GM18499 (cell line): Measurements from ENCODE around the gene DMRTB1.

Source experiments
- ATAC-seq: cut with Tn5 transposase; IDR thresholded peaks from one replicate; pipeline ENCODE4 v1.9.1; 2021; ENCODE audit warnings: moderate number of reproducible peaks; ENCODE audit not compliant: insufficient read depth, unreplicated experiment

Gene DMRTB1

DNA sequence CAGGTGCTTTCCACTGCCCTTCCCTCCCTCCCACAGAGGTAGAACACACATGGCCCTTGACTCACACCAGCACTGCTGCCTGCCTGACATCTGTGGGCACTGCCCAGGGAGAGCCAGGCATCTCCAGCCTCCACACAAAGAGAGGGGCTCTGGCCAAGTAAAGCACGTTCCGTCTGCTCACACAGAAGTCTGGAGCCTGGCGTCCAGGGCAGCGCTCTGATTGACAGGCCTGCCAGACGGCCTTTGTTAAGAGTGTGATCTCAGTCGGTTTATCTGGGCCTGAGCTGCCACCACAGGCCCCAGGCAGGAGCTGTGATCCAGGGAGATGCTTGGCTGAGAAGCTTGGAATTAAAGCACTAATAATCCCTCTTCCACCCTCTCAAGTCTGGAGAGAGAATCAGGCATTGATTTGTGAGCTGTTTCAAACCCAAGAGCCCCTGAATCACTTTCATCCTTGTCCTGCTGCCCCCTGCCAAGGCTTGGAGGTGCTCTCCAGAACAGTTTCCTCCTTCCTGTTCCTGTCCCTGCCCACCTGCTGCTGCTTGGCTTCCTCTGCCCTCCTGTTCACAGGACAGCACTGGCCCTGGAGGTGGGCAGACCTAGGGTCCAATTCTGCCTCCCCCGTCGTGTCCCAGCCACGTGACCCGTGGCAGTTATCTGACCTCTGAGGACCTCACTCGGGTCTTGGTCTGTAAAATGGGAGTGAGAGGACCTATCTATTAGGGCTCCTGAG, 3.7 kb downstream of the DMRTB1 start:
- no peak for ATAC-seq

DNA sequence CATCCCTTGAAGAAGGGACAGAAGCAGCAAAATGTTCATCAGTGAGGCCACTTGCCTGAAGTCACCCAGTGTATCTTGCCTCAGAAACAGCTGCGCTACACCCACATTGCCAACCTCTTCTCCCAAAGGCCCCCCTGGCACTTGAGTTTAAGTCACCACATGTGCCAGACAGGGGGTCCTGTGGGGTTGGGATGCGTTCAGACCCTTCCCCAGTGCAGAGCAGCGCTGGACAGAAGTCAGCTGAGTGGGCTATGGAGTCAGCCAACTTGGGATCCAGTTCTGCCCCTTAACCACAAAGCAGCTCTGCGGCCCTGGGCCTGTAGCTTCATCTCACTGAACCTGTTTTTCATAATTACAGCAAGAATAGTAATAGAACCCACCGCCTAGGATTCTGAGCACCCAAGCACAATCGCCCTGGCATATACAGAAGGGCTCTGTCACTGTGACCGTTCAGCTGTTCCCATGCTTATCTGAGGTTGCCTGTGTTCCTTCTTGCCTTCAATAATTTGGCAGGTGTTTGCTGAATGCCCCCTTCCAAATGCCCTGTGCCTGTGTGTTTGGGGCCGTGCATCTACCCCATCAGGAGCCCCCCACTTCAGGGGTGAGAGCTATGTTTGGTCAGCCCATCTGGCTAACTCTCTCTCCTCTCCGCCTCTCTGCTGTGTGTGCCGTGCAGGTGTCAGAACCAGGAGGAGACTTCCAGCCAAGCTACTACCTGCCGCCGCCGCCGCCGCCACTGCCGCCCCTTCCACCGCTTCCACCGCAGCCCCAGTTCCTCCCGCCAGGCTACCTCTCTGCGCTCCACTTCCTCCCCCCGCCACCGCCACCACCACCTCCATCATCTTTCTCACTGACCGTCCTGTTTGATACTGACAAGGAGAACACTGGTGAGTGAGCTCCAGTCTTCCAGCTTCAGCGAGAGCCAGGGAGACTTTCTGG, 5.0 kb downstream of the DMRTB1 start:
- no peak for ATAC-seq

DNA sequence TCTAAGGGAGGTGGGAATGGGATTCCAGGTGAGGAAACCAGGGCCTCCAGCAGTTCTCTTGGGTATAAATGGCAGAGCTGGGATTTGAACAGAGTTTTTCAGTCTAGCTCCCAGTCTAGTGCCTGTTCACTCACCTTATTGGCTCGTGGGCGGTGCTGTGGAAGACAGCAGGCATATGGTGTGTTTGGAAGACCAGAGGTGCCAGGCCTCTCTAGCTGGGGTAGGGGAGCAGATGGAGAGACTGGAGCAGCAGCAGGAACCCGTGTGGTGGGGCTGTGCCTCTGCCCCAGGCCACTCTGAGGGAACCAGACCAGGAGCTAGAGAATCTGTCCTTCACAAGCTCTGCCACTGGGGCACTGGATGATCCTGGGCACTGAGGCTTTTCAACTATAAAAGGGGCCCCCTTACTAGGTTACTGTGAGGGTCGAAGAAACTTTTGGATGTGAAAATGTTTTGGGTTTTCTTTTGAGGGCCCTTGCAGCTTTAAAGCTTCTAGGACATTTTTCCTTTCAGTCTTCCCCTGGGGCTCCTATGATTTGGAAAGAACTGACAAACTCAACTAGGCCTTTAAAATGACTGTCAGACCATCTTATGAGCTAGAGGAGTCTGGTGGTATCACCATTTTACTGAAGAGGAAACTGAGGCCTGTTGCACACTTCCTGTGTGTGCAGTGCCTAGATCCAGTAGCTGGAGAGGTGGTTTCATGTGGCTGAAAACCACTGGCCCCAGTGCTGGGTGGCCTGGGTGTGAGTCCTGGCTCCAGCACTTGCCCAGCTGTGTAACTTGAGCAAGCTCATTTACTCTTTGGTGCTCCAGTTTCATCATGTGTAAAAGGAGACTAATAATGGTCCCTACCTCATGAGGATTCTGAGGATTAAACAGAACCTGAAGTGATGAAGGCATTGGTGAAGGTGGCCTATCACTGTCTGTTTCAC, 6.1 kb downstream of the DMRTB1 start:
- no peak for ATAC-seq

DNA sequence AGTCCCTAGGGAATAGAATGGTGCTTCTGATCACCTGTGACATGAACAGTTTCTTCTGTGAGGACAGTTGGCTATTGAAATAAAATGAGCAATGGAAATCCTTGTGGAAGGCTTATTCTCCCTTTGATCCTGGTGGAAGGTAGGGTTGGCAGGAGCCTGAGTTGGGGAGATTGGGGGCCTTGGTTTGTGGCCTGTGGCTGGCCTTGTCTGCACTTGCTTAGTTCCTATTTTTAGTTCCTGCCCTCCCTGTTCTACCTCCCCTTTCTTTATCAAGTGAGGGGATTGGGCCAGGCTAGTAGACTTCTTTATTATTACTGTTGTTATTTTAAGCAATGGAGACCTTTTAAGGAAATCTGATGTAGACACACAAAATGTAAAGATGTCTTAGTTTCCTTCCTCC, 8.2 kb downstream of the DMRTB1 start:
- ATAC-seq: no peak

DNA sequence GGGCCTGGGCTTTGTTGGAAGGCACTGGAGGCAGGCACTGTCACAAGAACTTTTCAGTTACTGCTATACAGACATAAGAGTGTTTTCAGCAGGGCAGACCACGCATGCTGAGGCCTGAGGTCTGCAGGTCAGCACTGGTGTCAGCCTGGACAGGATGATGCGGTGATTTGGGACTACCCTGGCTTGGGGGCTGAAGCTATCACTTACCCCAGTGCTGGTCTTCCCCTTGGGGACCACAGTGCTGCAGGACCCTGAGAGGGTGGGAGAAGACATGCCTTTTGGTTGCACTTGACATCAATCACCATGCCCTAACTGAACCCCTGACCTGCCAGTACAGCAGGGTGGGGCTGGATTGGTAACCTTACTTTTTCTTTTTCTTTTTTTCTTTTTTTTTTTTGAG, 9.2 kb downstream of the DMRTB1 start:
- ATAC-seq: no peak

DNA sequence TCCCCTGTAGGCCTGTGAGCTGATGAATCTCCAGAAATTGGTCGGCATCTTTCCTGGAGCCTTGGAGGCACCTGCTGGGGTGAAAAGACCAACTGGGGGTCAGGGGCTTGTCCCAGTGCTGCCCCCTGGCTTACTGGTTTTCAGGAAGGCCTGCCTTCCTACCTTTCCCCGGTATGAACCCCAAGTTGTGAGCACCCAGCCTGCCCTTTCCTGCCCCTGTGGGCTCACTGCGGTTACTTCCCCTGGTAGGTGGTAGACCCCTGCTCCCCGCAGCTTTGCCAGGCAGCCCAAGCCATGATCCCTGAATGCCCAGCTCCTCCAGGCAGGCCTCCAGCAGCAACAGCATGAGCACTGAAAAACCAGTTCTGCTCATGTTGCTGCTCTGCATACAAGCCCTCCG, 10.2 kb downstream of the DMRTB1 start:
- no peak for ATAC-seq

DNA sequence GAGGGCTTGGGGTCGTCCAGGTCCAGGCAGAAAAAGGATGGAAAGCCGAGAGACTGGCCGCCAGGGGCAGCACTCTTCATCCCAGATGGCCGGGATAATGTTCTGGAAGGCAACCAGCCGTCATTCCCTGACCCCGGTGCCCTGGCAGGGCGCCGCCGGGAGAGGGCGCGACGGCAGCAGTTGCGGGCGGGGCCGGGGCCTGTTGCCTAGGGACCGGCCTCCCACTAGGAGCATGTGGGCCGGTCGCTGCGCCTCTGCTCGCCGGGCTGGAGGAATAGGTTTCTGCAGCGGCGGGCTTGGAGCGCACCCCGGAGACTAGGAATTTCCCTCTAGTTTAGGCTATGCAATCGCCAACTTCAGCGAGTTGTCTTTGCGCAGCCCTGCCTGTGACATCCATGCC, 11.0 kb downstream of the DMRTB1 start:
- no peak for ATAC-seq

DNA sequence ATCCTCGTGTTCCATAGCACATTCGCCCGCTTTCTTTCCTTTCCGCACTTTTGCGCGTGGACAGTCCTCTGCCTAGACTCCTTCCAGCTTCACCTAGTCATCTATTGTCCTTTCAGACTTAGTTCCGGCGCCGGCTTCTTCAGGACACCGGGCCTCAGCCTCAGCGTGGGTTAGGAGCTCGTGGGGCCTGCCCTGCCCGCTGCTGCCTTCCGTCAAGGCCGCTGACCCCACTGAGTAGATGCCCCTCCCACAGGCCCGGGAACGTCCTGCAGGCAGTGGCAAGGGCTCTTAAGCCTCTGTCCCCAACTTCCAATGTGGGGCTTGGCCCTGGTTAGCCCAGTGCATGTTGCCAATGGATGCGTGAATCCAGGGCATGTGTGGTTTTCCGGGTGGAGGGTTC, 11.4 kb downstream of the DMRTB1 start:
- no peak for ATAC-seq

DNA sequence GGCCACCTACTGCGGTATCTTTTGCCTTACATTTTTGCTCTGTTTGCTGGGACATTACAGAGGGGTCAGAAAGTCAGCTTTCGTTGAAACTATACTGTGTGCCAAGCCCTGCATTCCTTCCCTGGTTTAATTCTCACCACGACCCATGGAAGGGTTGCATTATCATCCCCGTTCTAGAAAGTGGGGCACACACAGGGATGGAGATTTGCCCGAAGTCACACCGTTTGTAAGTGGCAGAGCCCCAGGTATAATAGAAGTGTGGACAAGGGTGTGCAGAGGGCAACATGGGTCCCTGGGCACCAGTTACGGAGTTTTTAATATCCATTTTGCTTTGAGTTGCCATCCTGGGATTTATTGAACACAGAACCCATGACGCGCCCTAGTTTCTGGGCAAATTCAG, 11.8 kb downstream of the DMRTB1 start:
- no peak for ATAC-seq

DNA sequence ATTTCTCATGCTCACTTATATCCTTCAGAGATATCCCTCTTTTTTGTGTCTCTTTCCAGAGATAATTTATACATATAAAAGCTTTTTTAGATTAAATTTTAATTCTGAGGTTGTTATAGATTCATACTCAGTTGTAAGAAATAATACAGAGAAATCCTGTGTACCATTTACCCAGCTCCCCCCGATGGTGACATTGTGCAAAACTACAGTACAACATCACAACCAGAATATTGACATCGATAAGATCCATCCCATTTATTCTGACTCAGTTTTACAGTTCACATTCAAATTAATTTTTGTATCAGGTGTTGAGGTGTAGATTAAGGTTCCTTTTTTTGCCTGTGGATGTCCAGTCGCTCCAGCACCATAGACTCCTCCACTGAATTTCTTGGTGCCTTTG, 14.3 kb downstream of the DMRTB1 start:
- no peak for ATAC-seq

DNA sequence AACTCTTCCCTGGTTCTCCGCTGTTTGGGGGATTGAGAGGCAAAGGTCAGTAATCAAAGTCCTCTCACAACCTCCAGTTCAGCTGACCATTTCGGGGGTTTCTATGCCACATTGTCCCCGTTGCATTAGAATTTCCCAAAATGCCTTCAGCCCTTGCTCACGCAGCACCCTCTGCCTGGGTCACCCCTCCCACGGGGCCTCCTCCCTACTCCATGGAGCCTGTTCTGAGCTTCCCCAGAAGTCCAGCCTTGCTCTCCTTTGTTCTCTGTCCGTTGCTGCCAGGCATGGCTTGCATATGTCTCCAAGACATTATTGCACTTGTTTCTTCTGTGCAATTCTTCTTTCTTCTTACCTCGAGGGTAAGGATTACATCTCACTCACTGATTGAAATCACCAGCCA, 16.5 kb downstream of the DMRTB1 start:
- no peak for ATAC-seq

DNA sequence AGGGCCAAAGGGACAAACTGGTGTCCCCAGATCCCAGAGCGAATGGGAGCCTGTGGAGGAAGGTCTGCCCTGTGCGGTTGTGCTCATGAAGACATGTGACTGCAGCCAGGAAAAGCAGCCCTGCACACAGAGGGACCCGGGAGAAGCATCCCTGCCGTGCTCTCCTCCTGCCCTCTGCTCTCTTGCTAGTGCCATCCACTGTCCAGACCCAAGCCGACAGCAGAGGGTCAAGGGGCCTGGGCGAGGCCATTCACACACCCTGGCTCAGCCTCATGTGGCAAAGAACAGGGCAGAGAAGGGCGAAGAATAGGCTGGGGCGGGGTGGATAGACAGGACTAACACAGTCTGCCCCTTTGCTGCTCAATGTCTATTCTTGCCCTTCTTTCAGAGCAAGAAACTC, 17.4 kb downstream of the DMRTB1 start:
- ATAC-seq: no peak

DNA sequence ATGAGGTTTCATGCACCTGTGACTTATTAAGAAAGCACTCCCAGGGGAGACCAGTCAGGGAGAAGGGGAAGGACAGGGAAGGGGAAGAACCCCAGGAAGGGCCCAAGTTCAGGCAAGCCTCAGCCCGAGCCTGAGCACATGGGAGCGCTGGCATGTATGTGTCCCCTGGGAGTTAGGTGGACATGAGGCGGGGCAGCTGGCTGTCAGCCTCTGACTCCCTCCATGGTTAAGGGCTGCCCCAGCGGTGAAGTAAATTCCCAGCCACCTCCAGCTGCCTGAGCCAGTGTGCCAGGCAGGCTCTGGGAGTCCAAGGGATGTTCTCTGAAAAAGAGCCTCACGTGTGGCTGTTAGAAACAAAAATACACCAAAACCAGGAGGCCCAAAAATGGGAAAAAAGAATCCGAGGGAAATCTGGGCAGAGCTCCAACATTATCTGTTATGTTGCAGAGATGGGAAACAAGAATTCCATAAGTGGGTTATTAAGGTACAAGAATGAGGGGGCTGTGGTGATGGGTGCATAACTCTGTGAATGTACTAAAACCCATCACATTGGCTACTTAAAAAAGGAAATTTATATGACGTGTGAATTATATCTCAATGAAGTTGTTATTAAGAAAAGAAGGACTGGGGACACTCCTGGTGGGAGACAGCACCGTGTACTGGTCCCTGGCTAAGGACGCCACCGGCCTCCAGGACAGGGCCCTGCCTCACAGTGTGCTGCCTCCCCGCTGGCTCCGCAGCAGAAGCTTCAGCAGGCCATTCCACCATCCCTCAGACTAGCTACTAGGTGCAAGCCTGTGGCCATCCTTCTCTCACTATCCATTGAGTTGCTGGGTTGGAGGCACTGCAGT, 18.7 kb downstream of the DMRTB1 start:
- no peak for ATAC-seq

DNA sequence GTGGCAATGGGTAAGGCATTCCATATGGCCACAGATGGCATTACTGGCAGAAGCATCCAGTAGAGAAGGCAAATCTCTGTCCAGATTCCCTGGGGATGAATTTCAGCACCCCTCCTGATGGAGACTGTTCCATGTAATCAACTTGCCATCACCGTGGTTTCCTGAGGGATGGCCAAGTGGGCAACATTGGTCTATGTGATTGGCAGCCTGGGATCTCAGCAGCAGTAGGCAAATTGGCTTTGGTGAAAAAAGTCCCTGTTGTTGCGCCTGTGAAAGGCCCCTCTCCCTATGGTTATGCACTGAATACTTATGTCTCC, 19.3 kb downstream of the DMRTB1 start:
- ATAC-seq: no peak

DNA sequence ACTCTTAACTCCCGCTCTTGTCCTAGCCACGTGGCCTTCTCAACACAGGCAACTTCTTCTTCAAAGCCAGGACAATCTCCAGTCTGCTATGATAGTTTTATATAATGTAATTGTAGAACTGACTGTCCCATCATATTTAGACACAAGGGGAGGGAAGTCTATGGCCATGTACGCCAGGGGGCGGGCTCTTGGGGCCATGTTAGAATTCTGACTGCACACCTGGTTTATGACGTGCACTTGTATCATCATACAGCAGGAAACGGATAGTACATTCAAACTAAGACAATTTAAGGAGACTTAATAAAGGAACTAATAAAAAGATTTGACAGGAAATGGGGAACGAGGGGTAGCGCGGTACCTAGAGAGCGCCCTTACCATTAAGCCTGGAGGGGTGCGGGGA, 21.5 kb downstream of the DMRTB1 start:
- no peak for ATAC-seq

DNA sequence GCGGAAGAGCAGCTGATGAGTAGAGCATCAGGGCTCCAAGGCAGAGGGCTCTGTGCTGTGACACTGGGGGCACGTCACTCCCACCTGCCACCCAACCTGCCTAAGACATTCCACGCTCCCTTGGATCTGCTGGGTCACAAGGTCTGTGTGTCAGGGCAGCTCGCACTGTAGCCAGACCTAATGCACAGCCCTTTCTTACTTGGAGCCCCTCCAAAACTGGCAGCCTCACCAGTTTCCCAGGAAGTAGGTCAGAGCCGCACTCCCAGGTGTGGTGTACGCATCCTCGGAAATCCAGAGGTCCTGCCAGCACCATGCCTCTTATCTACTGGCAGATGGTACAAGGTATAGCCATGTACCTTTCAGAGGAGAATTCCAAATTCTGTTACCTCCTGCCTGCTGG, 22.3 kb downstream of the DMRTB1 start:
- ATAC-seq: no peak

DNA sequence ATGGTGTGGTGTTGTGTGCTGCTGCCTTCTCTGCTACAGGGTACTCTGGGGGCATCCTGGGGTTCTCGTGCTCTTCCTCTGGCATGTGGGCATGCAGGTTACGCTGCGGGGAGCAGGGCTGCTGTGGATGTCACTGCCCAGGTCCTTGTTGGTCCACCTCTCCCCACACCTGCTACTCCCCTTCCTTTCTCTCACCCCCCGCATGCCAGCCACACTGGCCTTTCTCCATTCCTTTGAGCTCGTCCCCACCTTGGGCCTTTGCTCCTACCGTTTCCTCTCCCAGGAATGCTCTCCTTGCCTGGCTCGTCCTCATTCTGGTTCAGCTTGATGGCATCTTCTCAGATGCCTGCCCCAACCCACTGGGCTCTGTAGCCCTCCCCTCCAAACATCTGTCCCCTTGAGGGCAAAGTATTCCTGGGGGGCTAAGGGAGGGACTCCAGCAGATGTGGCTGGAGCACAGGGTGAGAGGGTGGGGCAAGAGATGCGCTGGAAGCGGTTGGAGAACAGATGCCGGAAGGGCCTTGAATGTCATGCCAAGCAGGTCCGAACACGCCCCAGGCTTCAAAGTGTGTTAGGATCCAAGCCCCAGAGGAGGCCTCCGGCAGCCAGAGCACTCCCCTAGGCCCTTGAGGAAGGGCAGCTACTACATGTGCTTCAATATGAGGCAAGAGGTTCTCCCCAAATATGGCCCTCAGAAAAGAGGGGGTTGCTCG, 23.4 kb downstream of the DMRTB1 start:
- no peak for ATAC-seq

DNA sequence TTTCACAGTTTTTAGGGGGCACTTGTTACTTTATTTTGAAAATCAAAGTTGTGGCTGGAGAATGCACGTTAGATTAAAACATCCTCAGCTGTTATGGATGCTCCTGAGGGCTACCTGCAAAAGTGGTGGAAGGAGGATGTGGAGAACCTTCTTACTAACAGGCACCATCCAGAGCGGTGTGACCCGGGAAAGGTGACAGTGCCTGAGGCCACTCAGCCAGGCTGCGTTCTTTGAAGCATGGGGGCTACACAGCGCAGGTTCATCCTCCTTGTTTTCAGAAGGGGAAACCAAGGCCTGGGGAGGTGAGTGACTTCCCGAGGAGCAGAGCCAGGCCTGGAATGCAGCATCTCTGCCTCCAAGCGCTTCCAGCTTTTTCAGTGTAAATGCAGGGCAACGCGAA, 24.0 kb downstream of the DMRTB1 start:
- no peak for ATAC-seq

DNA sequence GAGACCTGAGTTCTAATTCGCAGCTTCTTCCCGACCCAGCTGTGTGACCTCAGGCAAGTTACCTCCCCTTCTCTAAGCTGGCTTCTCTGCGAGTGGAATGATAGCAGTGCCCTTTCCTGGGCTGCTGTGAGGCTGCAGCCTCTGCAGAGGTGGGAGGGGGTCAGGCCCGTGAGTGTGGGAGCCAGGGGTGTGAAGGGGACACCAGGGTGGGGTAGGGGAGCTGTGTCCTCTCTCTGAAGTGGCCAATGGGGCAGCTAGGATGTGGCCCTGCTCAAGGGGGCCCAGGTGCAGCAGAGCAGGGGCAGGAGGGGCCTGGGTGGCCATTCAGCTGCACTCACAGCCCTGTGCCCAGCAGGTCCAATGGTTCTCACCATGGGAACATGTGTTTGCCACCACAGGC, 24.5 kb downstream of the DMRTB1 start:
- no peak for ATAC-seq
